Measurements from ENCODE around the gene FBLN7. TPM values are rescaled to one million over a fixed set of nuclear protein-coding genes. Genes with fewer than 3 reads are reported as not detected.
"Not testable (repeated sequence)": the region's sequence is repeated elsewhere in the genome, so short reads cannot be mapped to it uniquely, and the experiment has no call there.

Gene FBLN7
- total RNA-seq = 0.32 TPM
- long read RNA-seq = 0 reads

GRCh38 chr2:112138159-112139032 is at the start of gene FBLN7:
Gene FBLN7 (plus strand): TSS chr2:112138385. CDS start chr2:112138656, 271 bp downstream.
- intact Hi-C loops (cut with micrococcal nuclease) = no loop called here
- ATAC-seq (peak; percentile 46), DNase-seq (no peak)

GRCh38 chr2:112089375-112089774 is 48.8 kb upstream of the FBLN7 start:
- intact Hi-C loops (cut with micrococcal nuclease) = no loop called here
- ATAC-seq = no peak
- no peak for DNase-seq

GRCh38 chr2:112092286-112093041 is 45.7 kb upstream of the FBLN7 start:
- no peak for DNase-seq
- intact Hi-C loops (cut with micrococcal nuclease) = no loop called here

GRCh38 chr2:112093216-112093615 is 45.0 kb upstream of the FBLN7 start:
- no peak for DNase-seq
- no peak for ATAC-seq
- intact Hi-C loops (cut with micrococcal nuclease) = no loop called here

More at GRCh38 chr2:112092286-112093041, 45.7 kb upstream of the FBLN7 start:
- ATAC-seq = no peak

- no peak for DNase-seq
- intact Hi-C loops (cut with micrococcal nuclease) = no loop called here
- ATAC-seq = no peak
Measured at GRCh38 chr2:112095681-112096080, 42.5 kb upstream of the FBLN7 start.

GRCh38 chr2:112096098-112096497 is 42.1 kb upstream of the FBLN7 start:
- intact Hi-C loops (cut with micrococcal nuclease) = no loop called here
- ATAC-seq = no peak
- no peak for DNase-seq

GRCh38 chr2:112108178-112108832 is 29.9 kb upstream of the FBLN7 start:
- intact Hi-C loops (cut with micrococcal nuclease) = no loop called here
- DNase-seq (no peak), ATAC-seq (no peak)

- intact Hi-C loops (cut with micrococcal nuclease) = no loop called here
- DNase-seq (no peak), ATAC-seq (no peak)
Measured at GRCh38 chr2:112109278-112109677, 28.9 kb upstream of the FBLN7 start.

- intact Hi-C loops (cut with micrococcal nuclease) = no loop called here
- ATAC-seq (no peak), DNase-seq (no peak)
Measured at GRCh38 chr2:112110966-112111365, 27.2 kb upstream of the FBLN7 start.

- intact Hi-C loops (cut with micrococcal nuclease); ATAC-seq; DNase-seq: not testable (repeated sequence)
Measured at GRCh38 chr2:112113354-112113753, 24.8 kb upstream of the FBLN7 start.

- ATAC-seq = no peak
- intact Hi-C loops (cut with micrococcal nuclease) = no loop called here
- no peak for DNase-seq
Measured at GRCh38 chr2:112118148-112118547, 20.0 kb upstream of the FBLN7 start.

- DNase-seq (no peak), ATAC-seq (no peak)
- intact Hi-C loops (cut with micrococcal nuclease) = no loop called here
Measured at GRCh38 chr2:112121682-112122254, 16.4 kb upstream of the FBLN7 start.

GRCh38 chr2:112129060-112129459 is 9.1 kb upstream of the FBLN7 start:
- intact Hi-C loops (cut with micrococcal nuclease) = no loop called here
- ATAC-seq (no peak), DNase-seq (no peak)

- intact Hi-C loops (cut with micrococcal nuclease) = no loop called here
- DNase-seq (no peak), ATAC-seq (no peak)
Measured at GRCh38 chr2:112133344-112133743, 4.8 kb upstream of the FBLN7 start.

- intact Hi-C loops (cut with micrococcal nuclease) = no loop called here
- no peak for ATAC-seq
- DNase-seq = no peak
Measured at GRCh38 chr2:112134120-112134519, 4.1 kb upstream of the FBLN7 start.

GRCh38 chr2:112136096-112136495 is 2.1 kb upstream of the FBLN7 start:
- intact Hi-C loops (cut with micrococcal nuclease) = no loop called here
- ATAC-seq (no peak), DNase-seq (no peak)

GRCh38 chr2:112137516-112138158 is 548 bp upstream of the FBLN7 start:
- intact Hi-C loops (cut with micrococcal nuclease) = no loop called here
- DNase-seq (no peak), ATAC-seq (peak; percentile 37)

GRCh38 chr2:112139033-112139614 is 939 bp downstream of the FBLN7 start:
- intact Hi-C loops (cut with micrococcal nuclease); DNase-seq; ATAC-seq: not testable (repeated sequence)

All from left ventricle myocardium superior (tissue), 1 donor.